B cell (primary cell): ENCODE results near the gene CBX8.

Source experiments
- EZH2 ChIP-seq: IDR thresholded peaks from 2 replicates; pipeline ENCODE4 v1.6.1; 2012; ENCODE audit warnings: borderline replicate concordance, low read depth, mild to moderate bottlenecking, moderate library complexity, low read length; ENCODE audit not compliant: insufficient read depth, poor library complexity, severe bottlenecking
- TF ChIP-seq, protein P1 (sequence below): fragments of 200-600 bp; IDR thresholded peaks from one replicate; pipeline ENCODE4 v1.8.0; 2022; ENCODE audit warnings: antibody characterized with exemption, mild to moderate bottlenecking

DNA sequence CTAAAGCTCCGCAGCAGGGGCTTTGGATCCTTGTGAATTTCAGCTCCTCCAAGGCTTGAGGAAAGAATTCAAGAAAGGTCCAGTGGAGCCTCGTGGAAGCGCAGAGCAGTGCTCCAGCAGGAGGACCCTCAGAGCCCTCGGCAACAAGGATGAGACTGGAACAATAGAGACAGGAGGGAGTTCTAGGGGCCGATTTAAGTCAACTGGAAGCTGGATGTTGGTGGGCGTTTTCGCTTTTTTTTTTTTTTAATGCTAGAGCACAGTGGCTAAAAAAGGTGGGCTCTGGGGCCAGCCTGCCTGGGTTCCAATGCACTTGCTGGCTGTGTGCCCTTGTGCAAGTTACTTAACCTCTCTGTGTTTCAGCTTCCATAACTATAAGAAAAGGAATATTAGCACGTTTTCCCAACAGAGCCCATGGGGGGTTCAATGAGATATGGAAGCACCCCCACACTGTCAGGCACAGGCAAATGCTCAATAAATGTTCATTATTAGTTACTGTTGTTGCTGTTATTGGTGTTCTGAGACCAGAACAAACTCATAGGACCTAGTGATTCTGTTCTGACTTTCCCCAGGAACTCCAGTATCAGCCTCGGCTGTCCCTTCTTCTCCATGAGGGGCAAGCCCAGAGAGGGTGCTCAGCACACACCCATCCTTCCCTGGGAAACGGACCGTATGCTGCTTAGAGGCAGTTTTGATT lies 5.3 kb upstream of the CBX8 start:
- TF ChIP-seq, protein P1, sequence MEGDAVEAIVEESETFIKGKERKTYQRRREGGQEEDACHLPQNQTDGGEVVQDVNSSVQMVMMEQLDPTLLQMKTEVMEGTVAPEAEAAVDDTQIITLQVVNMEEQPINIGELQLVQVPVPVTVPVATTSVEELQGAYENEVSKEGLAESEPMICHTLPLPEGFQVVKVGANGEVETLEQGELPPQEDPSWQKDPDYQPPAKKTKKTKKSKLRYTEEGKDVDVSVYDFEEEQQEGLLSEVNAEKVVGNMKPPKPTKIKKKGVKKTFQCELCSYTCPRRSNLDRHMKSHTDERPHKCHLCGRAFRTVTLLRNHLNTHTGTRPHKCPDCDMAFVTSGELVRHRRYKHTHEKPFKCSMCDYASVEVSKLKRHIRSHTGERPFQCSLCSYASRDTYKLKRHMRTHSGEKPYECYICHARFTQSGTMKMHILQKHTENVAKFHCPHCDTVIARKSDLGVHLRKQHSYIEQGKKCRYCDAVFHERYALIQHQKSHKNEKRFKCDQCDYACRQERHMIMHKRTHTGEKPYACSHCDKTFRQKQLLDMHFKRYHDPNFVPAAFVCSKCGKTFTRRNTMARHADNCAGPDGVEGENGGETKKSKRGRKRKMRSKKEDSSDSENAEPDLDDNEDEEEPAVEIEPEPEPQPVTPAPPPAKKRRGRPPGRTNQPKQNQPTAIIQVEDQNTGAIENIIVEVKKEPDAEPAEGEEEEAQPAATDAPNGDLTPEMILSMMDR = no peak
- peak; percentile 44 for TF ChIP-seq EZH2
